Ramos (cell line): Measurements from ENCODE around the gene SFT2D3.

Experiments
- in situ Hi-C: fragments of 300-500 bp; cut with MboI; formaldehyde crosslinking; loops from one replicate; pipeline ENCODE4 v1.14.3; 2022; ENCODE audit warnings: low sequenced_read_pairs; ENCODE audit not compliant: unreplicated experiment

The SFT2D3 gene

GRCh38 chr2:127701193-127701650, at the start of gene SFT2D3:
TSS of gene SFT2D3 (plus strand) at chr2:127701497. CDS start at chr2:127701529, 32 bp downstream.
- in situ Hi-C loops, result no loop called here

GRCh38 chr2:127651971-127652550, 49.2 kb upstream of the SFT2D3 start:
- in situ Hi-C loops, result loop anchor here (5.0 kb wide), 1 partner anchor 70 kb away; no protein-coding TSS in a partner anchor

- in situ Hi-C loops, result loop anchor here (5.0 kb wide), 1 partner anchor 71 kb away; no protein-coding TSS in a partner anchor
Measured at GRCh38 chr2:127652786-127653357, 48.4 kb upstream of the SFT2D3 start.

GRCh38 chr2:127653421-127654083, 47.7 kb upstream of the SFT2D3 start:
- in situ Hi-C loops, result loop anchor here (5.0 kb wide), 1 partner anchor 71 kb away; no protein-coding TSS in a partner anchor

- in situ Hi-C loops, result loop anchor here (5.0 kb wide), 1 partner anchor 72 kb away; no protein-coding TSS in a partner anchor
Measured at GRCh38 chr2:127654084-127654837, 47.0 kb upstream of the SFT2D3 start.

GRCh38 chr2:127654838-127655175, 46.5 kb upstream of the SFT2D3 start:
- in situ Hi-C loops, result loop anchor here (5.0 kb wide), 1 partner anchor 73 kb away; no protein-coding TSS in a partner anchor

GRCh38 chr2:127655209-127656073, 45.9 kb upstream of the SFT2D3 start:
- in situ Hi-C loops, result no loop called here

GRCh38 chr2:127656569-127657231, 44.6 kb upstream of the SFT2D3 start:
- in situ Hi-C loops, result no loop called here

GRCh38 chr2:127657232-127657595, 44.1 kb upstream of the SFT2D3 start:
- in situ Hi-C loops, result no loop called here

- in situ Hi-C loops, result no loop called here
Measured at GRCh38 chr2:127658146-127658545, 43.2 kb upstream of the SFT2D3 start.

GRCh38 chr2:127658641-127659407, 42.5 kb upstream of the SFT2D3 start:
- in situ Hi-C loops, result no loop called here

GRCh38 chr2:127659408-127660290, 41.6 kb upstream of the SFT2D3 start:
- in situ Hi-C loops, result no loop called here

- in situ Hi-C loops, result no loop called here
Measured at GRCh38 chr2:127660291-127660578, 41.1 kb upstream of the SFT2D3 start.

- in situ Hi-C loops, result no loop called here
Measured at GRCh38 chr2:127661072-127661649, 40.1 kb upstream of the SFT2D3 start.

GRCh38 chr2:127661949-127662510, 39.3 kb upstream of the SFT2D3 start:
- in situ Hi-C loops, result no loop called here

- in situ Hi-C loops, result no loop called here
Measured at GRCh38 chr2:127662937-127663565, 38.2 kb upstream of the SFT2D3 start.
